ENCODE data around the gene MZB1.

Gene MZB1

GRCh38 chr5:139397921-139398320, 8.2 kb upstream of the MZB1 start:
- DNase-seq (ENCODE audit: insufficient read length) (no peak), FAIRE-seq (no peak)

GRCh38 chr5:139396691-139397090, 7.0 kb upstream of the MZB1 start:
- FAIRE-seq, result no peak
- TF ChIP-seq TAF1 (IDR thresholded peaks at IDR 0.05; ENCODE audit: borderline replicate concordance, low read depth, low read length) (no peak), POLR2AphosphoS5 (IDR thresholded peaks at IDR 0.05; ENCODE audit: low read depth, low read length) (no peak), POLR2A (IDR thresholded peaks at IDR 0.05; ENCODE audit: low read depth, low read length) (no peak)
- no peak for DNase-seq (ENCODE audit: insufficient read length)

More at GRCh38 chr5:139397921-139398320, 8.2 kb upstream of the MZB1 start:
- TF ChIP-seq POLR2AphosphoS5 (IDR thresholded peaks at IDR 0.05; ENCODE audit: low read depth, low read length) (no peak), POLR2A (IDR thresholded peaks at IDR 0.05; ENCODE audit: low read depth, low read length) (no peak), TAF1 (IDR thresholded peaks at IDR 0.05; ENCODE audit: borderline replicate concordance, low read depth, low read length) (no peak)

- DNase-seq (ENCODE audit: insufficient read length) (no peak), FAIRE-seq (peak; percentile 42)
- TF ChIP-seq POLR2A (IDR thresholded peaks at IDR 0.05; ENCODE audit: low read depth, low read length) (no peak), POLR2AphosphoS5 (IDR thresholded peaks at IDR 0.05; ENCODE audit: low read depth, low read length) (no peak), TAF1 (IDR thresholded peaks at IDR 0.05; ENCODE audit: borderline replicate concordance, low read depth, low read length) (no peak)
These were observed 6.3 kb upstream of the MZB1 start for GRCh38 chr5:139395844-139396640.

GRCh38 chr5:139394654-139395566, 5.2 kb upstream of the MZB1 start, which contains the start of gene PROB1:
Gene PROB1 (minus strand): TSS chr5:139395104. CDS start chr5:139395081, 23 bp downstream.
- DNase-seq (ENCODE audit: insufficient read length), result no peak
- no peak for FAIRE-seq
- no peak for TF ChIP-seq POLR2AphosphoS5 (IDR thresholded peaks at IDR 0.05; ENCODE audit: low read depth, low read length)
- TF ChIP-seq POLR2A (IDR thresholded peaks at IDR 0.05; ENCODE audit: low read depth, low read length), result no peak
- TF ChIP-seq TAF1 (IDR thresholded peaks at IDR 0.05; ENCODE audit: borderline replicate concordance, low read depth, low read length), result no peak

GRCh38 chr5:139394123-139394653, 4.5 kb upstream of the MZB1 start:
- DNase-seq (ENCODE audit: insufficient read length), result no peak
- no peak for FAIRE-seq
- no peak for TF ChIP-seq POLR2AphosphoS5 (IDR thresholded peaks at IDR 0.05; ENCODE audit: low read depth, low read length)
- TF ChIP-seq TAF1 (IDR thresholded peaks at IDR 0.05; ENCODE audit: borderline replicate concordance, low read depth, low read length), result no peak
- no peak for TF ChIP-seq POLR2A (IDR thresholded peaks at IDR 0.05; ENCODE audit: low read depth, low read length)

GRCh38 chr5:139393497-139394122, 3.9 kb upstream of the MZB1 start:
- FAIRE-seq (no peak), DNase-seq (ENCODE audit: insufficient read length) (no peak)
- TF ChIP-seq POLR2A (IDR thresholded peaks at IDR 0.05; ENCODE audit: low read depth, low read length), result 0 out of 2 replicates have a peak, but pooled peaks have one; percentile 17
- no peak for TF ChIP-seq TAF1 (IDR thresholded peaks at IDR 0.05; ENCODE audit: borderline replicate concordance, low read depth, low read length)

GRCh38 chr5:139392678-139393496, 3.2 kb upstream of the MZB1 start:
- DNase-seq (ENCODE audit: insufficient read length) (peak; percentile 92), FAIRE-seq (peak; percentile 82)
- TF ChIP-seq POLR2AphosphoS5 (IDR thresholded peaks at IDR 0.05; ENCODE audit: low read depth, low read length), result peak; percentile 56; the same call in 1 of the 2 replicates
- peak; percentile 11; the same call in 1 of the 2 replicates for TF ChIP-seq TAF1 (IDR thresholded peaks at IDR 0.05; ENCODE audit: borderline replicate concordance, low read depth, low read length)
- TF ChIP-seq POLR2A (IDR thresholded peaks at IDR 0.05; ENCODE audit: low read depth, low read length), result peak; percentile 46; the same call in 1 of the 2 replicates

GRCh38 chr5:139392324-139392677, 2.6 kb upstream of the MZB1 start:
- no peak for DNase-seq (ENCODE audit: insufficient read length)
- no peak for FAIRE-seq
- TF ChIP-seq TAF1 (IDR thresholded peaks at IDR 0.05; ENCODE audit: borderline replicate concordance, low read depth, low read length) (no peak), POLR2AphosphoS5 (IDR thresholded peaks at IDR 0.05; ENCODE audit: low read depth, low read length) (no peak), POLR2A (IDR thresholded peaks at IDR 0.05; ENCODE audit: low read depth, low read length) (no peak; the same call in 1 of the 2 replicates)

- FAIRE-seq (peak; percentile 48), DNase-seq (ENCODE audit: insufficient read length) (no peak)
- TF ChIP-seq POLR2A (IDR thresholded peaks at IDR 0.05; ENCODE audit: low read depth, low read length) (0 out of 2 replicates have a peak, but pooled peaks have one; percentile 34), POLR2AphosphoS5 (IDR thresholded peaks at IDR 0.05; ENCODE audit: low read depth, low read length) (peak; percentile 39; the same call in 1 of the 2 replicates), TAF1 (IDR thresholded peaks at IDR 0.05; ENCODE audit: borderline replicate concordance, low read depth, low read length) (no peak)
These were observed 2.0 kb upstream of the MZB1 start for GRCh38 chr5:139391570-139392323.

Measured in GM12892 (cell line).